ENCODE data around the gene SNX33.
A peak's percentile ranks its signal among the peaks of the same experiment; 100 is the strongest.
"Not testable (repeated sequence)": the region's sequence is repeated elsewhere in the genome, so short reads cannot be mapped to it uniquely, and the experiment has no call there.

Gene SNX33

GRCh38 chr15:75647370-75648155 lies at the start of gene SNX33:
Gene SNX33 (plus strand): TSS chr15:75647912. CDS start chr15:75649103, 1,191 bp downstream.
- DNase-seq (ENCODE audit: low read depth in 3 of 3, low spot score in 1 of 3) = peak in 2 of 3 donors; percentile 26 to 44

DNA sequence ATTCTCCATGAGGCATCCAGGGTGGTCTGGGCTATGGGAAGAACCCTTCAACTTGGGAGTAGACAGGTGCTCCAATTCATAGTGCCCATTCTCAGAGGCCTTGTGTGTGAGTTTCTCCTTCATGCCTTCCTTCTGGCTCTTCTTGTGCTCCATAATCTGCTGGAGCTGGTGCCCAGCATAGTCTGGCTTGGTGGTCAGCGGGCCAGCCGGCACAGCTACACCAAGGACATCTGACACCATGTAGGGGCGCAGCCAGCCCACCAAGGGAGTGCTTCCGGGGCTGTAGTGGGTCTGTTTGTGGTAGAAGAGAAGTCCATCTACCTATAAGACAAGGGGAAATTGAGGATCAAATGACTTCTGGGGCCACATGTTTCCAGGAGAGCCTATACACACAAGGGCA lies 49.4 kb upstream of the SNX33 start:
- no peak for DNase-seq (ENCODE audit: low read depth in 3 of 3, low spot score in 1 of 3)

DNA sequence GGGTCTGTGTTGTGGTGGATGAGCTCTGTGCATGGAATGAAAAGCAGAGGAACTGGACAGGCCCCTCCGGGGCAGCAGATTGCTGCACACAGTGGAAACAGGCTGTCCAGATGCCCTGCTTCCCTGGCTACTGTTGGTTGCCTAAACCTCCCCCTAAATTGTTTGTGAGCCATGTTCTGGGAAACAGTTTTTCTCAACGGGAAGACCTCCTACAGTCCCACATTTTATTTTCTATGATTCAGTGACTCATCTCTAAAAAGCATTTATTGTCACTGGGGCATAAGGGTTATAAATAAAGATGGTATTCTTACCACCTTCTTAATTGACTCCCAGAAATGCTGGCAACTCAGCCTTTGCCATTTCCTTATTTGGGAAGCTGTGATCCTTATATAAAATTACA lies 48.3 kb upstream of the SNX33 start:
- no peak for DNase-seq (ENCODE audit: low read depth in 3 of 3, low spot score in 1 of 3)

- DNase-seq (ENCODE audit: low read depth in 3 of 3, low spot score in 1 of 3) = no peak
Measured at GRCh38 chr15:75606026-75606425, 41.7 kb upstream of the SNX33 start.

DNA sequence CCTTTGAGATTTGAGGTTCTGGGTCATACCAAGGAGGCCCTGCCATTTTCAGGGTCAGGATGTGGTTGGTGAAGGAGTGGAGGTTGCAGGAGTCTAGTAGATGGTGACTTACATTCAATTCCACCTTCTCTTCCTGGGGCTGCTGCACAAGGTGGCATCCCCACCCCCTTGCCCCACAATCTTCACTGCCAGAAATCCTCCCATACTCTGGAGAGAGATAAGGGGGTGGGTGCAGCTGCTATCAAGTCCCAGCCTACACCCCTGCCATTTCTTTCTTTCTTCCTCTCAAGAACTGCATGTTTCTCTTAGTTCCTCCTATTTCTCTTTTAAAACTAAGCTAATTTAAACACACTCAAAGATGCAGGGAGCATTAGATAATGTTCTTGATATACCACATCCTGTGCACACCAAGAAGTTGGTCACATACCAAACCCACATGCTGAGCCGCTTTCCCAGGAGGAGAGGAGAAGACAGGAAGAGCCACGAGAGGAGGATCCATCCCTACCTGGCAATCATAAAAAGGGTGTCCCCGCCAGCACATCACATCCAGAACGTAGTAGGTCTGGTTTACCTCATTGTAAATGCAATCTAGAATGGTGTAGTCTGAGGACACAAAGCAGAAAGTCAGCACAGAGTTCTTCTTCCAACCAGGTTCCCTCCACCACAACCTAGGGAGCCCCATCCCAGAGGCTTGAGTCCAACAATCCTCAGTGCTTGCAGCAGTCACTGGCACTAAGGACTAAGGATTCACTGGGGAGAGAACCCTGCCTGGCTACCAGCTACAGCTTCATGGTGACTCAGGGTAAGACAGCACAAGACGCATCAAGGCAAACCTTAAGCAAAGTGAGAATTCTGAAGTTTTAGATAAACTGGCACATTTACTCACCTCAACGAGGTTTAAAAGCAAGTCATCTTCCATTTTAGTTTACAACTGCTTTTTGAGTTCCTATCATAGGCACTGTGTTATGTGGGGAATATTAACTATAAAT lies 40.7 kb upstream of the SNX33 start:
- no peak for DNase-seq (ENCODE audit: low read depth in 3 of 3, low spot score in 1 of 3)

DNA sequence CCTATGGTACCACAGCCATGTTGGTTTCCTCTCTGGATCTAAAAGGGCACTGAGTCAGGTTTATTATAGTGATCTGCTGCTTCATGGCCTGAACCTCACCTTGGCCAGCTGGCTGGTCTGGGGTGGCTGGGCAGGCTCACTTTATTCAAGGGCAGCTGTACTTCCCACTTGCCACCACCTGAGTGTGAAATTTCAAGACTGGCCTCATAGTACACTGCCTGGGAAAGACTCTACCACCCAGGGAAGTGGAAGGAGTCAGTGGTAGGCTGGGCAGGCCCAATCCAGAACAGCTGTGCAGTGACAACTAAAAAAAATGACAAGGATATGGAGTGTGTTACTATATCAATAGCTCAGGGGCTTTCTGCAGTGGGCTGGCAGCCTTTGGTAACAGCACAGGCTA lies 30.9 kb upstream of the SNX33 start:
- DNase-seq (ENCODE audit: low read depth in 3 of 3, low spot score in 1 of 3) = no peak

- DNase-seq (ENCODE audit: low read depth in 3 of 3, low spot score in 1 of 3) = no peak
Measured at GRCh38 chr15:75620058-75620820, 27.5 kb upstream of the SNX33 start.

DNA sequence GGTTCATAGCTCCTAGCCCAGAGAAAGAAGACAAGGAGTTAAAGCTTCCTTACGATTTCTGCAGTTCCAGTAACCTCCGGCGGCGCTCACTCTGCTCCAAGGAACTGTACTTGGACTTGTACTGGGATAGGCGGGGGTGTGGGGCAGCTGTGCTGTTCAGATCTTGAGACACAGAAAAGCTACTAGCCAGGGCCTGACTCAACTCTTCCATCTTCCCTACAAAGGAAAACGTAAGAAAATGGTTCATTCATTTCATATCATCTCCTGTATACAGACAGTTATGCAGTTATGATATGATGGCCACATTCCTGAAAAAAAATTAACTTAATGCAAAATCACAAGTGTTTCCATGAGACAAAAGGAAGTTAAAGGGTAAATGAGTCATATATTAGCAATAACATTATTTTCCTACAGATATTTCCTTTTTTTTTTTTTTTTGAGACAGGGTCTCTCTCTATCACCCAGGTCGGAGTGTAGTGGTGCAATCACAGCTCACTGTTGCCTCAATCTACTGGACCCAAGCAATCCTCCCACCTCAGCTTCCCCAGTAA lies 26.8 kb upstream of the SNX33 start:
- DNase-seq (ENCODE audit: low read depth in 3 of 3, low spot score in 1 of 3) = no peak

DNA sequence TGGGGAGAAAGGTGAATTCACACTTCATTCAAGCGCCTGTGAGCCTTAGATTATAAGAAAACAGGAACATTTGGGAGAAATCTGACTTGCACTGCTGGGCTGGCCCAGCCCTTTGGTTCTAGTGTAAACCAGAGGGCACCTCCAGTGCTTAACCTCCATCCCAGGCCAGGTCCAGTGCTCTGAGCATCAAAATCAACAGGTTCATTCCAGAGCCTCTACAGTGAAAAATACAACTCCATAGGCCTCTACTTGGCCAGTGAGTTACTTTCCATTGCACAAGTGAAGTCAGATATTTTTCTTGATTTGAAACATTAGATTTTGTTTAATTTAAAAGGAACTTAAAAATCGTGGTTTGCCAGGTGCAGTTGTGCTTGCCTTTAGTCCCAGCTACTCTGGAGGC lies 25.2 kb upstream of the SNX33 start:
- no peak for DNase-seq (ENCODE audit: low read depth in 3 of 3, low spot score in 1 of 3)

- DNase-seq (ENCODE audit: low read depth in 3 of 3, low spot score in 1 of 3) = peak; percentile 77 to 89 (median 85)
Measured at GRCh38 chr15:75625542-75626347, 22.0 kb upstream of the SNX33 start, which contains the start of gene SNUPN. Gene SNUPN (minus strand): TSS chr15:75625725. CDS start chr15:75621051, 4,674 bp downstream.

DNA sequence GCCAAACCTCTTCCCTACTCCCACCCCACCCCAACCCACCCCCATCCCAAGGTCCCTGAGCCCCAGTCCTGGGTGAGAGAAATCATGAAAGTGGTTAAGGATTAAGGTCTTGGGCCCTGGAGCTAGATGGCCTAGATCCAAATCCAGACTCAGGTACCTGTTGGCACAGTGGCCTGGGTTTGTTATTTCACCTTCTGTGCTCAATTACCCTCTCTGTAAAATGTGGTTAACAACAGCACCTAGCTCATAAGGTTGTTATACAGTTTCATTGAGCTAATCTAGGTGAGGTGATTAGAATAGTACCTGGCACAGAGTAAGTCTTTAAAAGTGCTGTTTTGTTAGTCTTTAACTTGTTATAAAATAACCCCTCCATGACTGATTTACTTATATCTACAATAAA lies 15.8 kb upstream of the SNX33 start:
- DNase-seq (ENCODE audit: low read depth in 3 of 3, low spot score in 1 of 3) = no peak

GRCh38 chr15:75633922-75634321 lies 13.8 kb upstream of the SNX33 start:
- DNase-seq (ENCODE audit: low read depth in 3 of 3, low spot score in 1 of 3) = not testable (repeated sequence)

DNA sequence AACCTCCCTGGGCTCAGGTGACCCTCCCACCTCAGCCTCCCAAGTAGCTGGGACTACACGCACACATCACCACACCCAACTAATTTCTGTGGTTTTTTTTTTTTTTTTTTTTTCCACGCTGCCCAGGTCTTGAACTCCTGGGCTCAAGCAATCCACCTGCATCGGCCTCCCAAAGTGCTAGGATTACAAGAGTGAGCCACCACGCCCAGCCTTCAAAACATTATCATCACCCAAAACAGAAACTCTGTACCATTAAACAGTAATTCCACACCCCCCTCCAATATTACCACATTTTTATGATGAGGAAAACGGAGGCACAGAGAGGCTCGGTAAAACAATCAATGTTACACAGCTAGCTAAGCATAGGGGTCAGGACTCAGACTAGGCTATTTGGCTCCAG lies 11.7 kb upstream of the SNX33 start:
- no peak for DNase-seq (ENCODE audit: low read depth in 3 of 3, low spot score in 1 of 3)

DNA sequence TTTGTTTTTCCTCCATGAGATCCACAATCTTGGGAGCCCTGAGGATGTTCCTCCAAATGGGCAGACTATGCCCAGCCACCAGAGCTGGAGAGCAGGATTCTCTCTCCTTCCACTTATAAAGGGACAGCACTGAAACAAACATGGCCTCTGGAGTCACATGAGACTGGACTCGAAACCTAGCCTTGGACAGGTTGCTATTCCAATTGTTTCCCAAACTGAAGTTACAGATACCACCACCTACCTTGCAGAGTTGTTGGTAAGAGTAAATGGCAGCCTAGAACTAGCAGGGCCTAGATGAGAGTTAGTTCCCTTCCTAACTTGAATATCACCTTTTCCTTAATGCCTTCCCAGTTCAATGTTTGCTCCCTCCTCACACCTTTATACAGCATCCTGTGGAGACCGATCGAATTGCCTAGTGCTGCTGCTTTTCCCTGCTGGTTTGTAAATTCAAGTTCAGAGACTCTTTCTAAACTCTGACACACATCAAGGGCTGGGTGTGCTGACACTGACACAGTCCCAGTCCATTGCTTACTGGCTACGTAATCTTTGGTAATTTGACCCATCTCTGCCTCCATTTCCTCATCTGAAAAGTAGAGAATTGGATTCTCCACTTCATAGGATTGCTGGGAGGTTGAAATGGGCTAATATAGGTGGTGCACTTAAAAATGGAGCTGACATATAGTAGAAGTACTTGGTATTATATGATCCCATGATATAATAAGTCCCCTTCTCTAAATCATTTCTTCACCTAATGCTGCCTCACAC lies 10.3 kb upstream of the SNX33 start:
- DNase-seq (ENCODE audit: low read depth in 3 of 3, low spot score in 1 of 3) = no peak

DNA sequence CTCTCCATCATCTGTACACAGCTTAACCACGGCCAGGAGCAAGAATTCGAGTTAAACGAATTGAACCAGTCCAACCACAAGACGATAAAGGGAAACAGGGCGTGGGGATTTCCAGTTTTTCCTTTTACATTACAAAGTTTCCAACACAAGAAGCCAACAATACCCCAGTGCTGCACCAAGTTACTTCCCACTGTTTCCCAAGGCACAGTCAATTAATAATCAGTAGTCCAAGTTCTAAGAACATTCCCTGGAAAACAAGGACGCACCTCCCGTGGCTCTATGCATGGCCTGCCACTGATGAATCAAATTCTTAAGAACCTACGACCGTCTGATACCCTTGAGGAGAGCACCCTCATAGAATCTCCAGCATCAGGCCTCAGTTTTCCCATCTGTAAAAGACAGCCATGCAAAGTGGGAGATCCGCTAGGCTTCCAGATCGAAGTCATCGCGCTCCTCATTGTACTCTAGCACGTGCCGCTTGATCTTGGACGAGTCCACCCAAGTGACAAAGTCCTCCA lies 8.5 kb upstream of the SNX33 start:
- DNase-seq (ENCODE audit: low read depth in 3 of 3, low spot score in 1 of 3) = no peak

DNA sequence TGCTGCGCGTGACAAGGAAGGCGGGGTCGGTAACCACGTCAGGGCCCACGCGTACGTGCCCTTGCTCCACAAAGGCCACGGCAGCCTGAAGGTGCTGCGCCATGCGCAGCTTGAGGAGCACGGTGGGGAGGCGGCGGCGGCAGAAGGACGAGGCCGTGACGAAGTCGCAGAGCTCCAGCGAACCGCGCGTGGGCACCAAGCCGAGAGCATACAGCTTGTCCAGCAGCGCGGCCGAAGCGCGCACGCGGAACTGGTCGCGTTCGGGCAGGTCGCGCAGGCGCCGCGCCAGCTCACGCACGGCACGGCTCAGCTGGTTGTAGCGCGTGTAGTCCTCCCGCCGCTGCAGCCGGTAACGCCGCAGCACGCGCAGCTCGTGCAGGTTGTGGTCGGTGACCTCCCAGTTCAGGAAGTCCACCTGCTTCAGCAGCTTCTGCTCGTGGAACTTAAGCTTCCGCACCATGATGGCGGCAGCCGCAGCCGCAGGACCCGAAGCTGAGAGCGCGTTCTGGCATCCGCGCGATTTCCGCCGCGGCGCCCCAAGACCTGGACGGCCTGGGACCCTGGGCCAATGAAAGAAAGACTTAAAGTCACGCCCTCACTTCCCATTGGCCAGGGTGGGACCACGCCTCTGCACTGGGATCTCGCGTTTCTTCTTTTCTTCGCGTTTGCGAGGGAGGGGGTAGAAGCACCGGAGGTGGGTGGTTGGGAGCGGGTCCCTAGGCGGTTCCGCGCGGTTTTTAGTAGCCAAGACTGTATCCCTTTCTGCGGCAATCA lies 7.8 kb upstream of the SNX33 start, which contains the start of gene IMP3:
IMP3 (minus strand) TSS at position 516 of the 774 bp plus-strand sequence; CDS start at position 460, 56 bp downstream.
- DNase-seq (ENCODE audit: low read depth in 3 of 3, low spot score in 1 of 3) = peak; percentile 76 to 85 (median 81)

DNA sequence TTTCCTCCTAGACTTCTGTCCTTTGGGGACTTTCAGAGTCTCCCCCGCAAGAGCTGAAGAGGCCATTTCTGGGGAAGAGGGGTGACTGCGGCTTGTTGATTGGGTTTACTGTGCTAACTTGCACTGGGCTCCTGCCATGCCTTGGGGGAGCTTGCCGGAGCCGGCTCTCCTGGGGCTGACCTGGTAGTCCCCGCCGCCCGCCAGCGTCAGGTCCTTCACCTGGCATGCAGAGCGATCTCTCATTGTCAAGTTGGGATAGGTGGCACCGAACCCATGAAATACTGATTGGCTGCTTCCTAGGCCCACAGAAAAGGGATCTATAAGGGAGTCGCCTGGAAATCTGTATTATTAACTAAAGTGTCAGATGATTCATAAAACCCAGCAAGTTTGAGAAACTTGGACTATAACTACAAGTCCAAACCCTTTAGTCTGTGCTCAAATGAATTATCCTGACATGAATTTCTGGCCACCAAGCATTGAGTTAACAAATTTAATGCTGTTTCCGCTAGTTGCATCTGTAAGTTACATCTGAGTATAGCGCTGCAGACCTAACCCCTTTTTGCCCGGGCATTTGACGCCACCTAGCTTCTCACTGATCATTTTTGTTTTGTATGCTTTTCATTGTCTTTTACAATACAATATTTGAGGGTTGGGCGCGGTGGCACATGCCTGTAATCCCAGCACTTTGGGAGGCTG lies 7.1 kb upstream of the SNX33 start:
- DNase-seq (ENCODE audit: low read depth in 3 of 3, low spot score in 1 of 3) = peak in 1 of 3 donors; percentile 24

DNA sequence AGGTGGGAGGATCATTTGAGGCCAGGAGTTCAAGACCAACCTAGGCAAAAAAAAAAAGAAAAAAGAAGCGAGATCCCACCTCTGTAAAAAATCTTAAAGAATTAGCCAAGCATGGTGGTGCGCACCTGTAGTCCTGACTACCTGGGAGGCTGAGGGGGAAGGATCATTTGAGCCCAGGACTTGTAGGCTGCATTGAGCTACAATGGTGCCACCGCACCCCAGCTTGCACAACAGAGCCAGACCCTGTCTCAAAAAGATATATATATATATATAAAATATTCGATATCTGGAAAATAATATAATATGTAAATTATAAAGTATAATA lies 6.6 kb upstream of the SNX33 start:
- no peak for DNase-seq (ENCODE audit: low read depth in 3 of 3, low spot score in 1 of 3)
